ENCODE data around the gene SYDE1. TPM values are rescaled to one million over a fixed set of nuclear protein-coding genes. Genes with fewer than 3 reads are reported as not detected.

Gene SYDE1
- total and polyA plus RNA-seq, 12 donors, result 9.4 to 17.1 (median 12.8) TPM

- intact Hi-C loops (cut with DNase I), result loop anchor here in 1 of 10 donors (10.0 kb wide), 1 partner anchor 366 kb away; the partner anchor contains the start of gene RASAL3
- Histone ChIP-seq H3K4me3 (no peak overlapping the region), H3K9me3 (peaks cover 0 to 18% (median 5%) of the 10 kb centered on the region in 11 donors), H3K4me1 (peaks cover 0 to 8% (median 0%) of the 10 kb centered on the region in 9 donors), H3K27ac (no peak overlapping the region), H3K27me3 (no peaks in the 10 kb centered on the region), H3K36me3 (no peaks in the 10 kb centered on the region)
- DNase-seq (no peak), ATAC-seq (no peak)
- WGBS, 2 donors, result 89 to 91% methylated on average over 10 of the region's 10 CpGs
- no peak for TF ChIP-seq CTCF (IDR thresholded peaks at IDR 0.05)
Observed at GRCh38 chr19:15098460-15098859, 8.7 kb upstream of the SYDE1 start.

DNA sequence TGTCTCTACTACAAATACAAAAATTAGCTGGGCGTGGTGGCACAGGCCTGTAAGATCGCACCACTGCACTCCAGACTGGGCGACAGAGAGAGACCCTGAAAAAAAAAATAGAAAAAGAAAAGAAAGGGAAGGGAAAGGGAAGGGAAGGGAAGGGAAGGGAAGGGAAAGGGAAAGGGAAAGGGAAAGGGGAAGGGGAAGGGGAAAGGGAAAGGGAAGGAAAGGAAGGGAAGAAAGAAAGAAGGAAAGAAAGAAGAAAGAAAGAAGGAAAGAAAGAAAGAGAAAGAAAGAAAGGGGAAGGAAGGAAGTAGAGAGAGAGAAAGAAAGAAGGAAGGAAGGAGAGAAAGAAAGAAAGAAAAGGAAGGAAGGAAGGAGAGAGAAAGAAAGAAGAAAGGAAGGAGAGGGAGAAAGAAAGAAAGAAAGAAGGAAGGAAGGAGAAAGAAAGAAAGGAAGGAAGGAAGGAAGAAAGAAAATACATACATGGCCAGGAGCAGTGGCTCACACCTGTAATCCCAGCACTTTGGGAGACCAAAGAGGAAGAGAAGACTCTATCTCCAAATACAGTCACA is 8.1 kb upstream of the SYDE1 start:
- no peak for ATAC-seq
- Histone ChIP-seq H3K4me1 (peaks cover 0 to 8% (median 0%) of the 10 kb centered on the region in 9 donors), H3K9me3 (peaks cover 0 to 24% (median 10%) of the 10 kb centered on the region in 11 donors), H3K36me3 (no peaks in the 10 kb centered on the region), H3K27ac (no peak overlapping the region), H3K27me3 (no peaks in the 10 kb centered on the region), H3K4me3 (no peak overlapping the region)
- TF ChIP-seq CTCF (IDR thresholded peaks at IDR 0.05), result no peak
- DNase-seq, result no peak
- intact Hi-C loops (cut with DNase I), result loop anchor here in 1 of 10 donors (10.0 kb wide), 1 partner anchor 366 kb away; the partner anchor contains the start of gene RASAL3
- 92 to 99% methylated on average over 3 of the region's 3 CpGs for whole genome bisulfite sequencing, 2 donors

DNA sequence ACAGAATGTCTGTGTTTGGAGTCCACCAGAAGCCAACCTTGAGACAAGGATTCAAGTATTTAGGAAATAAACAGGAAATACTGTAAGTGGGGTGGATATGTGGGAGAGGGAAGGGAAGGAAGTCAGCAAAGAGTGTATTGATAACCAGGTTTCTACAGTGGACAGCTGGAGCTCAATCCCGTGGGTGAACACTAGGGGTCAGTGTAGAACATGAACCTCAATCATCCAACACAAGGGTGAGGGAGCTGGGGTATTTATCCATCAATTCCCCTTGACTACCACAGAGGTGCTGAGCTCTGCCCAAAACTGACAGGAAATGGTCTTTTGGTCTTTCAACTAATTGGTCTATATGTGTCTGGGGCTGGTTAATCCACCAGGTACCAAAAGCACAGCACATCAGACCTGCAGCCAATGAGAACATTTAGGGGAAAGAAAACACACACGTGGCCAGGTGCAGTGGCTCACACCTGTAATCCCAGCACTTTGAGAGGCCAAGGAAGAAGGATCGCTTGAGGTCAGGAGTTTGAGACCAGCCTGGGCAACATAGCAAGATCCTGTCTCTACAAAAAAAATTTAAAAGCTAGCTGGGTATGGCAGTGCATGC is 5.6 kb upstream of the SYDE1 start:
- Histone ChIP-seq H3K4me3 (no peak overlapping the region), H3K4me1 (peaks cover 0 to 11% (median 0%) of the 10 kb centered on the region in 9 donors), H3K27ac (peak overlapping the region in 2 of 10 donors; percentile 34 to 44), H3K36me3 (no peaks in the 10 kb centered on the region), H3K9me3 (peaks cover 0 to 36% (median 16%) of the 10 kb centered on the region in 11 donors), H3K27me3 (peaks cover 0 to 8% (median 0%) of the 10 kb centered on the region in 7 donors)
- DNase-seq (no peak), ATAC-seq (peak; percentile 41 to 79 (median 62))
- intact Hi-C loops (cut with DNase I), result loop anchor here in 8 of 10 donors (1.0 to 10.0 kb wide), 7 partner anchors 36 to 353 kb away; no protein-coding TSS in a partner anchor
- peak; percentile 46 to 77 (median 75) for TF ChIP-seq CTCF (IDR thresholded peaks at IDR 0.05)
- WGBS, 2 donors, result 63 to 66% methylated on average over 3 of the region's 3 CpGs

- ATAC-seq, result no peak
Observed at GRCh38 chr19:15104003-15104402, 3.2 kb upstream of the SYDE1 start.

More at GRCh38 chr19:15104003-15104402, 3.2 kb upstream of the SYDE1 start:
- Histone ChIP-seq H3K27ac (no peak overlapping the region), H3K9me3 (peaks cover 0 to 36% (median 16%) of the 10 kb centered on the region in 11 donors), H3K4me3 (no peak overlapping the region), H3K36me3 (peaks cover 0 to 3% (median under 1%) of the 10 kb centered on the region in 9 donors), H3K4me1 (peaks cover 0 to 27% (median 13%) of the 10 kb centered on the region in 9 donors), H3K27me3 (peaks cover 0 to 20% (median 0%) of the 10 kb centered on the region in 7 donors)
- DNase-seq, result no peak
- intact Hi-C loops (cut with DNase I), result loop anchor here in 5 of 10 donors (5.0 to 10.0 kb wide), 5 partner anchors 33 to 351 kb away; no protein-coding TSS in a partner anchor
- no peak for TF ChIP-seq CTCF (IDR thresholded peaks at IDR 0.05)
- 93 to 95% methylated on average over 1 of the region's 1 CpG for WGBS, 2 donors
